GM12872 (cell line): ENCODE measurements around the gene FTL.

ENCODE experiments used
- CTCF ChIP-seq: IDR thresholded peaks from 3 replicates; pipeline ENCODE4 v1.5.1; 2011; ENCODE audit warnings: low read depth, mild to moderate bottlenecking, low read length, moderate library complexity; ENCODE audit not compliant: insufficient read depth

The FTL gene

DNA sequence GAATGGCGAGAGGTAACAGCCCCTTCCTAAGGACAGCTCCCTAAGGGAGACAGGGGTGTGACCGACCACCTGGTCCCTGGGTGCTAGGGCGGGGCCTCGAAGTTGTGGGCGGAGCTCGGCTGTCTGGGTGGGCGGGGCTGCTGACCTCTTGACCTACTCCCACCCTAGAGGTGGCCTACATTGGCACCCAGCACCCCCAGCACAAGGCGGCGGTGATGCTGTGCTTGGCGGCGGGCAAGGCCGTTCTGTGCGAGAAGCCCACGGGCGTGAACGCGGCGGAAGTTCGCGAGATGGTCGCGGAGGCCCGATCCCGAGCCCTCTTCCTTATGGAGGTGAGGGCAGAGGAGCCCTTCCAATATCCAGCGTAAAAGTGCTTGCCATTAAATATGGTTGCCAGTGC lies 29.2 kb upstream of the FTL start:
- TF ChIP-seq CTCF = no peak

- TF ChIP-seq CTCF = no peak
Observed at GRCh38 chr19:48938256-48938655, 26.9 kb upstream of the FTL start.

- no peak for TF ChIP-seq CTCF
Observed at GRCh38 chr19:48940902-48941301, 24.2 kb upstream of the FTL start.

DNA sequence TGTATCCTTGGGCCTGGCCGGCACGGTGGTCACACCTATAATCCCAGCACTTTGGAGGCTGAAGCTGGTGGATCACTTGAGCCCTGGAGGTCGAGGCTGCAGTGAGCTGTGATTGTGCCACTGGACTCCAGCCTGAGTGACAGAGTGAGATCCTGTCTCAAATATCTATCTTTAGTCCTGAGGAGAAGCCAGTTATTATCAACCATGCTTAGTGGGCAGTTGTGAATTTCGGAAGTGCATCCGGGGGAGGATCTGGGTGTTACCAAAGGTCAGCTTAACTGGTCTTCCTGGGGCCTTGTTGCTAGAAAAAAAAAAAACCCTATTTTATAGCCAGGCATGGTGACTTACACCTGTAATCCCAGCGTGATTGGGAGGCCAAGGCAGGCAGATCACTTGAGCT lies 22.0 kb upstream of the FTL start:
- no peak for TF ChIP-seq CTCF

DNA sequence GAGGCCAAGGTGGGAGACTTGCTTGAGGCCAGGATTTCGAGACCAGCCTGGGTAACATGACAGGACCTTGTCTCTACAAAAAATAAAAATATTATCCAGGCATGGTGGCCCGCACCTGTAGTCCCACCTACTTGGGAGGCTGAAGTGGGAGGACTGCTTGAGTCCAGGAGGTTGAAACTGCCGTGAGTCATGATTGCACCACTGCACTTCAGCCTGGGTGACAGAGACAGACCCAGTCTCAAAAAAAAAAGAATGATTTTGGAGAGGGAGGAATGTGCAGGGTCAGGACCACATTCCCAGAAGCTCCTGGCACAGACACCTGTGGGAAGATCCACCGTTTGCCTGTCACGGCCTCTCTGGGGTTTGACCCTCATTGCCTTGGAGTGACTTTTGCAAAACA lies 19.7 kb upstream of the FTL start:
- no peak for TF ChIP-seq CTCF

DNA sequence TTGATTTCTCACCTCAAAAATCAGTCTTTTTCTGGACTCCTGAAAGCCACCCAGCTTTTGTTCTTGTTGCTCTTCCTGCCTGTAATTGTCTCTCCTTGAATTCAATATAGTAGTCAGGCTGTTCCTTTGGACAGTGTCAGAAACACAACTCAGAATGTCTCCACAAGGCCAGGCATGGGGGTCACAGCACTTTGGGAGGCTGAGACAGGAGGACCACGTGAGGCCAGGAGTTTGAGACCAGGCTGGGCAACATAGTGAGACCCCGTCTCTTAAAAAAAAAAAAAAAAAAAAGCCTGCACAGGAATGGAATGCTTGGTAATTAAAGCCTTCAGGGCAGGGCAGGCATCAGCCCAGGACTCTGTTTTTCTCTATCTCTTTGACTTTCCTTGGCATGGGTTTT lies 19.3 kb upstream of the FTL start:
- no peak for TF ChIP-seq CTCF

- TF ChIP-seq CTCF = no peak
Observed at GRCh38 chr19:48946463-48947257, 18.4 kb upstream of the FTL start.
